ENCODE results near the gene CHD2.

CHD2 gene

DNA sequence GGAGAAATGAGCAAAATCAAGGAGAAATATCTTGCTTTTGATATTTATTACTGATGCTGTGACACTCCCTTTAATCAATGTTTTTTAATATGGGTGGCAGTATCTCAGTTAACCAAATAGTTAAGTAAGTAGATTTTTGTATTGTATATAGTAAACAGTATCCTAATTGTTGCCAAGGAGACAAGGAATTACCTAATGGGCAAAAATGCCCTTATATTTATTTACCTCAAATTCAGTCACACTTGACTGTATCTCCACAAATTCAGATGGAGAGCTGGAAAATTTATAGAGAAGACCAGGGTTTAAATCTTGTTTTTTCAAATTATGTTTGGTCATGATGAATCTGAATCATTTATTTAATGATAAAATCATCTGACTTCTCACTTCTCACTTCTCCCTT, 3.6 kb upstream of the CHD2 start:
- H3K4me3 ChIP-seq (ENCODE audit: low read depth, low read length): no peak overlapping the region
- no peak for DNase-seq (ENCODE audit: low read depth)
- TF ChIP-seq, protein P1, sequence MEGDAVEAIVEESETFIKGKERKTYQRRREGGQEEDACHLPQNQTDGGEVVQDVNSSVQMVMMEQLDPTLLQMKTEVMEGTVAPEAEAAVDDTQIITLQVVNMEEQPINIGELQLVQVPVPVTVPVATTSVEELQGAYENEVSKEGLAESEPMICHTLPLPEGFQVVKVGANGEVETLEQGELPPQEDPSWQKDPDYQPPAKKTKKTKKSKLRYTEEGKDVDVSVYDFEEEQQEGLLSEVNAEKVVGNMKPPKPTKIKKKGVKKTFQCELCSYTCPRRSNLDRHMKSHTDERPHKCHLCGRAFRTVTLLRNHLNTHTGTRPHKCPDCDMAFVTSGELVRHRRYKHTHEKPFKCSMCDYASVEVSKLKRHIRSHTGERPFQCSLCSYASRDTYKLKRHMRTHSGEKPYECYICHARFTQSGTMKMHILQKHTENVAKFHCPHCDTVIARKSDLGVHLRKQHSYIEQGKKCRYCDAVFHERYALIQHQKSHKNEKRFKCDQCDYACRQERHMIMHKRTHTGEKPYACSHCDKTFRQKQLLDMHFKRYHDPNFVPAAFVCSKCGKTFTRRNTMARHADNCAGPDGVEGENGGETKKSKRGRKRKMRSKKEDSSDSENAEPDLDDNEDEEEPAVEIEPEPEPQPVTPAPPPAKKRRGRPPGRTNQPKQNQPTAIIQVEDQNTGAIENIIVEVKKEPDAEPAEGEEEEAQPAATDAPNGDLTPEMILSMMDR (conservative IDR thresholded peaks at IDR 0.05; ENCODE audit: low read depth, low read length): no peak

DNA sequence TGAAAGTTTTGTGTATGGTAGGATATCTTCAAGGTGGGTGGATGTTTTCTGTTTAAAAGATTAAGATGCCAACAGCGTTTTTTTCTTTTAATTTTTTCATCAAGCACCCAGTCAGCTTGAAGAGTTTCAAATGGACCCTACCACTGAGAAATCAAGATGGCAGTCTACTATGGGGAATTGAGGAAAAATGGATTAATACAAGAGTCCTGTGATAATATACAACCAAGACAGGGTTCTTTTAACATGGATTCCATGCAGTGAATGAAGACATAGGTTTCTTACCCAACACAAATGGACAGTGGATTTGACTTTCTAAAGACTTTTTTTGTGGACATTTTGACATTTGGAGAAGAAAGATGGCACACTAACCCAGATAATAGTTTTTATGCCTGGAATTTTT, 2.5 kb upstream of the CHD2 start:
- TF ChIP-seq, protein P1 (conservative IDR thresholded peaks at IDR 0.05; ENCODE audit: low read depth, low read length): no peak
- no peak for DNase-seq (ENCODE audit: low read depth)
- no peak overlapping the region for H3K4me3 ChIP-seq (ENCODE audit: low read depth, low read length)

DNA sequence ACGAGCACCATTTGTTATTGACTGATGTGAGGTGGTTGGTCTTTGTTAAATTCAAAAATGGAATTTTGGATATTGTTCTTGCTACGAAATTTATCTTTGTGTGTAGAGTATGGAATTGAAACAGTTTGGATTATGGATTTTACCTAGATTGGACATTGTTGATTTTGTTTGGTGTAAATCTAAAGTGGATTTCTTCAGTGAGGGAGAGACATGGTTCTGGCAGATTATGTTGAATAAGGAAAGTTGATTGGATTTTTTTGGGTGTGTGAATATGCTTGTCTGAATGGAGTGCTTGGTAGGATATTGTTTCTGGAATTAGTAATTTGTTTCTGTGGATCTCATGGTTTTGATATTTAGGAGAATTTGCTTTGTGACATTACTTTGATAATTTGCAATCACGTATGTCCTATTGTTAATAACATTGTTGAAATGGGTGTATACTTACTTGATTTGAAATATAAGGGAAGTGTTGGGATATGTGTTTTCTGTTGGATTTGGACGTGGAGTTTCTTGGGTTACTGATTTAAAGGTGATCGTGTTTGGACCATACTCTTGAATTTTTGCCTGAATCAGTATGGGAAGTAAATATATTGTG, 1.0 kb upstream of the CHD2 start:
- TF ChIP-seq, protein P1 (conservative IDR thresholded peaks at IDR 0.05; ENCODE audit: low read depth, low read length): no peak
- DNase-seq (ENCODE audit: low read depth): no peak

DNA sequence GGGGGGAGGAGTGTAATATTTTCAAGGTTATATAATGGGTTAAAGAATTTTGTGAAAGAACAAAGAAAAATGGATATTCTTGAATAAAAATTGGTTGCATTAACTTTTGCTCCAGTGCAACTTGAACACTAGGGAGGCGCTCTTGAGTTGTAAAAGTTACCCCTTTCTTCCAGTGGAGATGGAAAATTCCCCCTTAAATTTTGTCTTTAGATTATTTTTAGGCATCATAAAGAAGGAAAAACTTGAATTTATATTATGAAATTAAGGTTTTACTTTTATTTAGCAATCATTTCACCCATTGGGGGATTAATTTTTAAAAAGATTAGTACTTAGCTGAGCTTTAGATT, 550 bp upstream of the CHD2 start:
- TF ChIP-seq, protein P1 (conservative IDR thresholded peaks at IDR 0.05; ENCODE audit: low read depth, low read length): peak; percentile 31
- no peak for DNase-seq (ENCODE audit: low read depth)
- H3K4me3 ChIP-seq (ENCODE audit: low read depth, low read length): no peak overlapping the region

More for the DNA sequence above, 1.0 kb upstream of the CHD2 start:
- H3K4me3 ChIP-seq (ENCODE audit: low read depth, low read length): no peak overlapping the region

DNA sequence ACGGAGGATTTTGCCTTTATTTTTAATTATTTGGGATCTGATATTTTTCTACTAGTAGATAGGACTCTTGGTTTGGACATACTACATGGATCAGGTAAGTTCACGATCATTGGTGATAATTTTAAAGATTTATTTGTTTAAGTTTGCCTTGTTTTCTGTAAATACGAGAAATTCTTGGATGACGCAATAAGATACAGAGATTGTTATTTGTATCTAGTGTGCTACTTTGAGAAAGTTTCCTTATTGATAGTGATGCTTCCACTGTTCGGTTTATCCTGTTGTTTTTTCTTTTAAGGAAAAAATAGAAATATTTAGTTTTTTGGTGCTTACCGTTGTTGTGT, 577 bp downstream of the CHD2 start:
- no peak for DNase-seq (ENCODE audit: low read depth)
- TF ChIP-seq, protein P1 (conservative IDR thresholded peaks at IDR 0.05; ENCODE audit: low read depth, low read length): no peak
- H3K4me3 ChIP-seq (ENCODE audit: low read depth, low read length): peak overlapping the region; percentile 66

DNA sequence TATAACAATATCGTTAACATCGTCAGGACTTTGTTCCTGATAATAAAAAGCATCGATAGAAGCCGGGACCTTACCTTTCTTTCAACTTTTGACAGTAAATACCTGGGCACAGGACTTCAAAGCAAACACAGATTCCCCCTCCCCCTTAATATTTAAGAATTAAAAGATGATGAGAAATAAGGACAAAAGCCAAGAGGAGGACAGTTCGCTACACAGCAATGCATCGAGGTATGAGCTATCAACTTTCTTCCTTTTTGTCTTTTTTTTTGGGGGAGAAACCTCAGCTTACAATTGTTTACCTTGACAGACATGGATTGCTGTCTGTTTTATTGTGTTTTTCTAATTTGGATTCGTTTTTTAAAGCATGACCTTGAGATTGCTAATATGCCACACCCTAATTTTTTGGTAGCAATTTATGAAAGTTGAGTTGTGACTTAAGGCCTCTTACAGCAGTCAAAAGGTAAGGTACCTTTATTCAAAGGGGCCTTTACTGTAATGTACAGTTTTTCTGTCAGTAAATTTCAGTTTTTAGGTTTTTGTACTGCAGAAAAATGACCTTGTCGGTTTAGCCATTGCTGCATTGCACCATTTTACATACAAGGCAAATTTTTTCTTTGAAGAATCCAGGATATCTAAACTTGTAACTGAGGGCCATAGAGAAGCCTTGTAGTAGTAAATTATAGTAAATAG, 1.1 kb downstream of the CHD2 start:
- TF ChIP-seq, protein P1 (conservative IDR thresholded peaks at IDR 0.05; ENCODE audit: low read depth, low read length): no peak
- H3K4me3 ChIP-seq (ENCODE audit: low read depth, low read length): peak overlapping the region; percentile 66
- no peak for DNase-seq (ENCODE audit: low read depth)

DNA sequence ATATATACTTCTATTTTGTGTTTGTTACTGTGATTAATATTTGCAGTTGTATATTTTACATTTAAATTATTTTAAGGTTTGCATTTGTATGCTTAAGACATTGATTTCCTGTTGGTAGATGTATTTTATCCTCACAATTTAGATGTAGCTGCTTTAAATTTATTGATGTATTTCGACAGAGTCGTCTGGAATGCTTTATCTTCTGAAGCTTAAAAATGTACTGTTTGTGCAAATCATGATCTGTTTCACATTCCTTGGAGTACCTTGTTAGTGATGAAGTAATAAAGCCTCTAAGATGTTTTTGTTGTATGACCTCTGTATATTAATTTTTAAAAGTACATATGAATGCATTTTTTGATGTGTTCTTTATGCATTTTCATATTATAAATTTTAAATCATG, 1.9 kb downstream of the CHD2 start:
- H3K4me3 ChIP-seq (ENCODE audit: low read depth, low read length): peak overlapping the region; percentile 66
- TF ChIP-seq, protein P1 (conservative IDR thresholded peaks at IDR 0.05; ENCODE audit: low read depth, low read length): no peak
- DNase-seq (ENCODE audit: low read depth): peak; percentile 60

Data from choroid plexus epithelial cell (primary cell).